SK-N-SH (cell line): ENCODE results near the gene FBXO15. TPM values are rescaled to one million over a fixed set of nuclear protein-coding genes. Genes with fewer than 3 reads are reported as not detected.

Source experiments
- CTCF ChIA-PET: fragments of 300-600, 350-600 bp; formaldehyde crosslinking; extraction: SDS; loops from one replicate; lab custom pipeline; 2021; lab: Yijun Ruan, JAX
- POLR2A ChIA-PET: fragments of 350-600 bp; sonication (Branson Sonifier 250); formaldehyde crosslinking; extraction: SDS; loops from one replicate; lab custom pipeline; 2020; ENCODE audit warnings: antibody characterized with exemption, inconsistent platforms; lab: Yijun Ruan, JAX
- DNase-seq: peaks from one replicate; pipeline ENCODE4 v3.0.0; 2012
- H2AFZ ChIP-seq: fragments of 200-600 bp; sonication (generic); 2 replicates; pipeline ENCODE4 v1.8.1; 2016; ENCODE audit warnings: antibody characterized with exemption, mild to moderate bottlenecking, low read depth
- H3F3A ChIP-seq: fragments of 200-600 bp; sonication (generic); replicated peaks from 2 replicates; pipeline ENCODE3; 2016; ENCODE audit warnings: antibody characterized with exemption, mild to moderate bottlenecking; ENCODE audit not compliant: insufficient read depth
- H3K27ac ChIP-seq, 2 experiments: fragments of 200-500 bp in 1 of 2; fragments of 200-600 bp in 1 of 2; sonication (Bioruptor generic) in 1 of 2; sonication (generic), shearing (Covaris generic) in 1 of 2; 2 replicates each; pipeline versions ENCODE4 v1.5.1 to v1.6.1; 2014 to 2016; ENCODE audit warnings: low read depth in 2 of 2, inconsistent platforms in 1 of 2, low read length in 1 of 2, mild to moderate bottlenecking in 1 of 2, mixed read lengths in 1 of 2
- H3K27me3 ChIP-seq: fragments of 200-600 bp; sonication (generic), shearing (Covaris generic); 2 replicates; pipeline ENCODE4 v1.6.1; 2016; ENCODE audit warnings: mixed run types; ENCODE audit not compliant: insufficient read depth
- H3K36me3 ChIP-seq, 2 experiments: fragments of 200-500 bp in 1 of 2; fragments of 200-600 bp in 1 of 2; sonication (Bioruptor generic) in 1 of 2; sonication (generic) in 1 of 2; replicated peaks in 1 of 2; 2 replicates each; pipeline versions ENCODE3 to v1.5.1; 2014 to 2016; ENCODE audit warnings: low read length in 1 of 2, mild to moderate bottlenecking in 1 of 2; ENCODE audit not compliant: insufficient read depth in 2 of 2, control insufficient read depth in 1 of 2
- H3K4me1 ChIP-seq, 2 experiments: fragments of 200-500 bp in 1 of 2; fragments of 200-600 bp in 1 of 2; sonication (Bioruptor generic) in 1 of 2; sonication (generic), shearing (Covaris generic) in 1 of 2; 2 replicates each; pipeline versions ENCODE4 v1.5.1 to v1.6.1; 2014 to 2016; ENCODE audit warnings: low read depth in 1 of 2, low read length in 1 of 2, mixed run types in 1 of 2; ENCODE audit not compliant: insufficient read depth in 2 of 2, control insufficient read depth in 1 of 2
- H3K4me2 ChIP-seq: fragments of 200-600 bp; sonication (generic), shearing (Covaris generic); 2 replicates; pipeline ENCODE4 v1.6.1; 2017; ENCODE audit warnings: mixed run types
- H3K4me3 ChIP-seq, 2 experiments: fragments of 200-500 bp in 1 of 2; fragments of 200-600 bp in 1 of 2; sonication (Bioruptor generic) in 1 of 2; sonication (generic), shearing (Covaris generic) in 1 of 2; 2 replicates each; pipeline versions ENCODE4 v1.5.1 to v1.8.1; 2014 to 2016; ENCODE audit warnings: low read depth in 2 of 2, inconsistent platforms in 1 of 2, low read length in 1 of 2, mild to moderate bottlenecking in 1 of 2, mixed read lengths in 1 of 2, moderate library complexity in 1 of 2
- H3K79me2 ChIP-seq: fragments of 200-600 bp; sonication (generic); 2 replicates; pipeline ENCODE4 v1.8.1; 2017; ENCODE audit warnings: mild to moderate bottlenecking; ENCODE audit not compliant: insufficient read depth
- H3K9ac ChIP-seq: fragments of 200-600 bp; sonication (generic); 2 replicates; pipeline ENCODE4 v1.6.1; 2017; ENCODE audit warnings: mixed run types
- H3K9me2 ChIP-seq: fragments of 200-600 bp; sonication (generic); 2 replicates; pipeline ENCODE4 v1.6.1; 2017; ENCODE audit warnings: mixed run types
- H3K9me3 ChIP-seq: fragments of 200-600 bp; sonication (generic); 2 replicates; pipeline ENCODE4 v1.6.1; 2017; ENCODE audit warnings: mixed run types, mild to moderate bottlenecking, moderate library complexity
- H4K20me1 ChIP-seq: fragments of 200-600 bp; sonication (generic); 2 replicates; pipeline ENCODE4 v1.6.1; 2017; ENCODE audit warnings: mild to moderate bottlenecking, mixed run types; ENCODE audit not compliant: insufficient read depth
- CHD2 ChIP-seq: fragments of 150-350 bp; IDR thresholded peaks from 2 replicates; pipeline ENCODE4 v1.6.1; 2018; ENCODE audit warnings: low read length; ENCODE audit not compliant: partially characterized antibody
- ELF1 ChIP-seq: IDR thresholded peaks from 2 replicates; pipeline ENCODE4 v1.4.0; 2012
- EP300 ChIP-seq, 2 experiments: IDR thresholded peaks; 2 replicates each; pipeline versions ENCODE4 v1.4.0 to v1.6.1; 2012; ENCODE audit warnings: borderline replicate concordance in 1 of 2, low read depth in 1 of 2, low read length in 1 of 2
- EZH2phosphoT487 ChIP-seq: fragments of 200-600 bp; sonication (generic); IDR thresholded peaks from 2 replicates; pipeline ENCODE4 v1.6.1; 2017; ENCODE audit warnings: low read depth, mixed run types, mild to moderate bottlenecking, antibody characterized with exemption, moderate library complexity, borderline replicate concordance
- FOSL2 ChIP-seq: IDR thresholded peaks from 2 replicates; pipeline ENCODE4 v1.4.0; 2012; ENCODE audit warnings: low read depth, mild to moderate bottlenecking, moderate library complexity, borderline replicate concordance
- JUND ChIP-seq: IDR thresholded peaks from 2 replicates; pipeline ENCODE4 v1.4.0; 2012
- MEF2A ChIP-seq: IDR thresholded peaks from 2 replicates; pipeline ENCODE4 v1.4.0; 2012; ENCODE audit warnings: low read depth, borderline replicate concordance
- NFIC ChIP-seq: IDR thresholded peaks from 2 replicates; pipeline ENCODE4 v1.4.0; 2012; ENCODE audit warnings: borderline replicate concordance
- NRF1 ChIP-seq: IDR thresholded peaks from 2 replicates; pipeline ENCODE4 v1.6.1; 2012; ENCODE audit warnings: low read depth, mild to moderate bottlenecking, low read length
- PBX3 ChIP-seq: IDR thresholded peaks from 2 replicates; pipeline ENCODE4; 2012
- POLR2AphosphoS5 ChIP-seq: IDR thresholded peaks from 2 replicates; pipeline ENCODE4 v1.6.1; 2012; ENCODE audit warnings: low read depth, low read length
- RAD21 ChIP-seq: IDR thresholded peaks from 2 replicates; pipeline ENCODE4 v1.6.1; 2012; ENCODE audit warnings: mild to moderate bottlenecking, low read length
- RCOR1 ChIP-seq: fragments of 150-350 bp; IDR thresholded peaks from 2 replicates; pipeline ENCODE4 v1.6.1; 2017; ENCODE audit warnings: antibody characterized with exemption, low read length
- REST ChIP-seq: IDR thresholded peaks from 2 replicates; pipeline ENCODE4 v1.6.1; 2012; ENCODE audit warnings: mild to moderate bottlenecking, low read depth, low read length, moderate library complexity
- RFX5 ChIP-seq: IDR thresholded peaks from 2 replicates; pipeline ENCODE4 v1.6.1; 2012; ENCODE audit warnings: mild to moderate bottlenecking, improper control_type of control experiment, low read length
- RXRA ChIP-seq: IDR thresholded peaks from 2 replicates; pipeline ENCODE4 v1.4.0; 2012; ENCODE audit warnings: low read depth, mild to moderate bottlenecking, borderline replicate concordance
- SIN3A ChIP-seq: IDR thresholded peaks from 2 replicates; pipeline ENCODE4 v1.6.1; 2012; ENCODE audit warnings: low read depth, mild to moderate bottlenecking, low read length, moderate library complexity, borderline replicate concordance
- SMC3 ChIP-seq: IDR thresholded peaks from 2 replicates; pipeline ENCODE4 v1.6.1; 2012; ENCODE audit warnings: low read depth, low read length, improper control_type of control experiment
- USF2 ChIP-seq: fragments of 150-350 bp; IDR thresholded peaks from 2 replicates; pipeline ENCODE4 v1.6.1; 2017; ENCODE audit warnings: antibody characterized with exemption, low read length, low read depth, borderline replicate concordance
- ZBTB33 ChIP-seq: IDR thresholded peaks from 2 replicates; pipeline ENCODE4 v1.4.0; 2012; ENCODE audit warnings: low read depth, borderline replicate concordance
- WGBS: methylation state at CpG from one replicate; pipeline ENCODE4 v1.1.6; 2017; ENCODE audit warnings: low lambda C conversion rate; 5-methylcytosine and 5-hydroxymethylcytosine counted together
- polyA plus RNA-seq, 3 experiments: library from polyadenylated mRNA; depleted of rRNA; stranded (reverse); fragments of >200 nt; gene quantifications; 2 replicates each; pipeline ENCODE4 v1.2.3, GENCODE V29; 2012

FBXO15 gene
- polyA plus RNA-seq, 1 of the 3 experiments (the other 2 are of a cell fraction): 0.62 TPM

- Histone ChIP-seq H3K79me2 (no peaks in the 10 kb centered on the region), H3K9me3 (no peaks in the 10 kb centered on the region), H3K4me1 (no peaks in the 10 kb centered on the region; a peak in 1 of 4 replicates), H3K4me3 (no peak overlapping the region), H3K36me3 (no peaks in the 10 kb centered on the region), H3K9me2 (no peaks in the 10 kb centered on the region), H3K4me2 (no peak overlapping the region), H3K27ac (no peak overlapping the region), H3K9ac (no peak overlapping the region), H3K27me3 (peaks cover 91% of the 10 kb centered on the region), H2AFZ (no peak overlapping the region), H4K20me1 (no peaks in the 10 kb centered on the region), H3F3A (no peaks in the 10 kb centered on the region)
- CTCF ChIA-PET: interaction anchor here (1.0 to 2.6 kb wide), 2 partner anchors 163 kb away, joined by 7 to 11 read pairs; no protein-coding TSS in a partner anchor
- 22% methylated on average over 1 of the region's 1 CpG for WGBS
- TF ChIP-seq SIN3A (no peak), FOSL2 (no peak), EZH2phosphoT487 (no peak), RAD21 (no peak), NRF1 (no peak), RFX5 (no peak), PBX3 (no peak), SMC3 (no peak), ZBTB33 (no peak), POLR2AphosphoS5 (no peak), MEF2A (no peak), NFIC (no peak), RCOR1 (no peak), JUND (no peak), EP300 (IDR thresholded peaks at IDR 0.05; ENCODE audit: borderline replicate concordance in 1 of 2, low read depth in 1 of 2, low read length in 1 of 2) (no peak)
- DNase-seq: no peak
- POLR2A ChIA-PET: no interaction called here
These were observed 31.2 kb upstream of the FBXO15 start for GRCh38 chr18:74178884-74179283.

GRCh38 chr18:74175658-74176057 lies 28.0 kb upstream of the FBXO15 start:
- Histone ChIP-seq H3K9me3 (no peaks in the 10 kb centered on the region), H2AFZ (no peak overlapping the region), H3K4me1 (peaks cover 0 to 5% of the 10 kb centered on the region in 2 experiments; a peak in 1 of 4 replicates), H3K27ac (no peak overlapping the region), H4K20me1 (no peaks in the 10 kb centered on the region), H3K9me2 (no peaks in the 10 kb centered on the region), H3K4me2 (no peak overlapping the region), H3K4me3 (no peak overlapping the region), H3K36me3 (no peaks in the 10 kb centered on the region), H3K79me2 (no peaks in the 10 kb centered on the region), H3K27me3 (peaks cover 90% of the 10 kb centered on the region), H3K9ac (no peak overlapping the region), H3F3A (no peaks in the 10 kb centered on the region)
- CTCF ChIA-PET: interaction anchor here (1.2 to 1.9 kb wide), 3 partner anchors 21 to 377 kb away, joined by 3 to 4 read pairs (median 4); no protein-coding TSS in a partner anchor
- DNase-seq: no peak
- WGBS: 13% methylated on average over 6 of the region's 6 CpGs
- POLR2A ChIA-PET: no interaction called here
- TF ChIP-seq USF2: no peak
- TF ChIP-seq RXRA: no peak
- TF ChIP-seq REST: no peak
- no peak for TF ChIP-seq NFIC
- TF ChIP-seq EP300 (IDR thresholded peaks at IDR 0.05; ENCODE audit: borderline replicate concordance in 1 of 2, low read depth in 1 of 2, low read length in 1 of 2): no peak
- TF ChIP-seq NRF1: no peak
- TF ChIP-seq ELF1: no peak
- TF ChIP-seq CHD2: no peak
- no peak for TF ChIP-seq JUND
- no peak for TF ChIP-seq SMC3
